ENCODE results near the gene OPA3.
"Not testable (repeated sequence)": the region's sequence is repeated elsewhere in the genome, so short reads cannot be mapped to it uniquely, and the experiment has no call there.

The OPA3 gene

GRCh38 chr19:45584332-45585157, at the start of gene OPA3:
OPA3 (minus strand) TSS chr19:45584802; CDS start chr19:45584764, 38 bp downstream.
- TF ChIP-seq, protein P1, sequence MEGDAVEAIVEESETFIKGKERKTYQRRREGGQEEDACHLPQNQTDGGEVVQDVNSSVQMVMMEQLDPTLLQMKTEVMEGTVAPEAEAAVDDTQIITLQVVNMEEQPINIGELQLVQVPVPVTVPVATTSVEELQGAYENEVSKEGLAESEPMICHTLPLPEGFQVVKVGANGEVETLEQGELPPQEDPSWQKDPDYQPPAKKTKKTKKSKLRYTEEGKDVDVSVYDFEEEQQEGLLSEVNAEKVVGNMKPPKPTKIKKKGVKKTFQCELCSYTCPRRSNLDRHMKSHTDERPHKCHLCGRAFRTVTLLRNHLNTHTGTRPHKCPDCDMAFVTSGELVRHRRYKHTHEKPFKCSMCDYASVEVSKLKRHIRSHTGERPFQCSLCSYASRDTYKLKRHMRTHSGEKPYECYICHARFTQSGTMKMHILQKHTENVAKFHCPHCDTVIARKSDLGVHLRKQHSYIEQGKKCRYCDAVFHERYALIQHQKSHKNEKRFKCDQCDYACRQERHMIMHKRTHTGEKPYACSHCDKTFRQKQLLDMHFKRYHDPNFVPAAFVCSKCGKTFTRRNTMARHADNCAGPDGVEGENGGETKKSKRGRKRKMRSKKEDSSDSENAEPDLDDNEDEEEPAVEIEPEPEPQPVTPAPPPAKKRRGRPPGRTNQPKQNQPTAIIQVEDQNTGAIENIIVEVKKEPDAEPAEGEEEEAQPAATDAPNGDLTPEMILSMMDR (IDR thresholded peaks at IDR 0.05; ENCODE audit: borderline replicate concordance, control extremely low read depth, extremely low read depth, insufficient read depth, missing control alignments): no peak
- peak; percentile 97 for DNase-seq (ENCODE audit: low spot score)
- in situ Hi-C loops (cut with MboI; ENCODE audit: low sequenced_read_pairs, unreplicated experiment): no loop called here

- TF ChIP-seq, protein P1 (IDR thresholded peaks at IDR 0.05; ENCODE audit: borderline replicate concordance, control extremely low read depth, extremely low read depth, insufficient read depth, missing control alignments): no peak
- peak; percentile 61 for DNase-seq (ENCODE audit: low spot score)
- in situ Hi-C loops (cut with MboI; ENCODE audit: low sequenced_read_pairs, unreplicated experiment): no loop called here
Observed at GRCh38 chr19:45632468-45633196, 48.0 kb upstream of the OPA3 start.

DNA sequence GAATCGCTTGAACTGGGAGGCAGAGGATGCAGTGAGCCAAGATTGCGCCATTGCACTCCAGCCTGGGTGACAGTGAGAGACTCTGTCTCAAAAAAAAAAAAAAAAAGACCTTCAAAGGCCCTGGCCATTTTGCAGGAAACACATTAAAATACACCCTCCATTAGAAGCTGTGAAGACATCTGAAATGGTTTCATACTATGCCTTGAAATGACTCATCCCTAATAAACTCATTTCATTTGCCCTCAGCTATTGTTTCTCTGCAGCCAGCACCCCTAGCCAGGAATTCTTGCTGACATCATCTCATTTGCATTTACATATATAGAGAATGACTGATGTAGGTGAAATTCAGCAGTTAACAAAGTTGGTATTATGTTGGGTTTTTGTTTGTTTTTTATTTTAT, 45.9 kb upstream of the OPA3 start:
- TF ChIP-seq, protein P1 (IDR thresholded peaks at IDR 0.05; ENCODE audit: borderline replicate concordance, control extremely low read depth, extremely low read depth, insufficient read depth, missing control alignments): no peak
- in situ Hi-C loops (cut with MboI; ENCODE audit: low sequenced_read_pairs, unreplicated experiment): no loop called here
- peak; percentile 73 for DNase-seq (ENCODE audit: low spot score)

DNA sequence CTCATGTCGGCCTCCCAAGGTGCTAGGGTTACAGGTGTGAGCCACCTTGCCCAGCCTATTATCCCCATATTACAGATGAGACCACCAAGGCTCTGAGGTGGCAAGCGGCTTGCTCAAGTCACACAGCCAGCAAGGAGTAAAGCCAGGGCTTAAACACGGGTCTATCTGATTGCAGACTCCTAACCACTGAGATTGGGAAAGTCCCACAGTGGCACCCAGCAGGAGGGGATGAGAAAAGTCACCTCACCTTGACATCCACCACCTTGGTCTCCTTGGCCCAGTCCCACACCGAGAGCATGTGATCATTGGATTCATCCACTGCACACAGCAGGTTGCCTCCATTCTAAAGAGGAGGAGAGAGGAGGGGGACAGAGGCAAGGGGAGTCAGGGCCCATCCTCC, 45.1 kb upstream of the OPA3 start:
- DNase-seq (ENCODE audit: low spot score): no peak
- TF ChIP-seq, protein P1 (IDR thresholded peaks at IDR 0.05; ENCODE audit: borderline replicate concordance, control extremely low read depth, extremely low read depth, insufficient read depth, missing control alignments): no peak
- in situ Hi-C loops (cut with MboI; ENCODE audit: low sequenced_read_pairs, unreplicated experiment): no loop called here

DNA sequence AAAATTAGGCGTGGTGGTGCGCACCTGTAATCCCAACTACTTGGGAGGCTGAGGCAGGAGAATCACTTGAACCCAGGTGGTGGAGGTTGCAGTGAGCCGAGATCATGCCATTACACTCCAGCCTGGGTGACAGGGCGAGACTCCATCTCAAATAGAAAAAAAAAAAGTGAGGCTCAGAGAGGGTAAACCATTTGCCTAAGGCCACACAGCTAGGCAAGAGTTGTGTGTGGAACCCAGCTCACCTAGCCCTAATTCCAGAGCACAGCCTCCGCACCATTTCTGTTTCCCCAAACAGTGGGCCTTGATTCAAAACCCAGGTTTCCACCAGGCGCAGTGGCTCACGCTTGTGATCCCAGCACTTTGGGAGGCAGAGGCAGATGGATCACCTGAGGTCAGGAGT, 43.6 kb upstream of the OPA3 start:
- in situ Hi-C loops (cut with MboI; ENCODE audit: low sequenced_read_pairs, unreplicated experiment); DNase-seq (ENCODE audit: low spot score): not testable (repeated sequence)

- TF ChIP-seq, protein P1 (IDR thresholded peaks at IDR 0.05; ENCODE audit: borderline replicate concordance, control extremely low read depth, extremely low read depth, insufficient read depth, missing control alignments): no peak
- in situ Hi-C loops (cut with MboI; ENCODE audit: low sequenced_read_pairs, unreplicated experiment): no loop called here
- no peak for DNase-seq (ENCODE audit: low spot score)
Observed at GRCh38 chr19:45623984-45624383, 39.4 kb upstream of the OPA3 start.

DNA sequence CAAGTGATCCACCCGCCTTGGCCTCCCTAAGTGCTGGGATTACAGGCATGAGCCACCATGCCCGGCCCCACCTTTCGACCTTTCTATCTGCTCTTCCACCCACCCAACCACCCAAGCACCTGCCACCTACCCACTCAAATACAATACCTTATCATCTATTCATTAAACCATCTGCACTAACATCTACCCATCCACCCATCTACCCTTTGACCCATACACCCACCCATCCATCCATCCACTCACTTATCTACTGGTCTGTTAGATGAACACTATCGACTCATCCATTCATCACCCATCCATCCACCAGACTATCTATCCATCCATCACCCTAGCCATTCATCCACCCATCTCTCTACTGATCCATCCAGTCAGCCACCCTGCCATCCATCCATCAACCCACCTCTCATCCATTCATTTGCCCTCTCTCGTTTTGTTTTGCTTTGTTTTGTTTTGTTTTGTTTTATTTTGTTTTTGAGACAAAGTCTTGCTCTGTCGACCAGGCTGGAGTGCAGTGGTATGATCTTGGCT, 37.4 kb upstream of the OPA3 start:
- TF ChIP-seq, protein P1 (IDR thresholded peaks at IDR 0.05; ENCODE audit: borderline replicate concordance, control extremely low read depth, extremely low read depth, insufficient read depth, missing control alignments): no peak
- DNase-seq (ENCODE audit: low spot score): no peak
- in situ Hi-C loops (cut with MboI; ENCODE audit: low sequenced_read_pairs, unreplicated experiment): no loop called here
